Breast epithelium (tissue), 4 donors: Measurements from ENCODE around the gene ACAP2. TPM values are rescaled to one million over a fixed set of nuclear protein-coding genes. Genes with fewer than 3 reads are reported as not detected.
"Not testable (repeated sequence)": the region's sequence is repeated elsewhere in the genome, so short reads cannot be mapped to it uniquely, and the experiment has no call there.

Experiments used
- DNase-seq, 2 donors: peaks; one replicate each; pipeline ENCODE4 v3.0.0-alpha.2; 2019; ENCODE audit warnings: low spot score in 2 of 2
- H3K27ac ChIP-seq, 2 donors: fragments of 200-600 bp; sonication (generic) in 1 of 2; one replicate each; pipeline ENCODE4 v1.5.1; 2016 to 2019; ENCODE audit warnings: mild to moderate bottlenecking in 1 of 2
- H3K27me3 ChIP-seq, 2 donors: fragments of 200-600 bp; sonication (generic) in 1 of 2; one replicate each; pipeline versions ENCODE4 v1.5.1 to v1.6.0; 2017 to 2019; ENCODE audit warnings: control low read depth in 1 of 2, mild to moderate bottlenecking in 1 of 2
- H3K36me3 ChIP-seq: fragments of 200-600 bp; one replicate; pipeline ENCODE4 v1.5.1; 2019
- H3K4me1 ChIP-seq, 2 donors: fragments of 200-600 bp; sonication (generic); one replicate each; pipeline ENCODE4 v1.5.1; 2016 to 2019; ENCODE audit warnings: control low read depth in 1 of 2
- H3K4me3 ChIP-seq, 3 donors: fragments of 200-600 bp; sonication (generic); 1 replicate in 2 of 3; 2 replicates in 1 of 3; pipeline ENCODE4 v1.5.1; 2016 to 2019; ENCODE audit warnings: mild to moderate bottlenecking in 3 of 3, moderate library complexity in 2 of 3
- H3K9me3 ChIP-seq, 2 donors: fragments of 200-600 bp; sonication (generic) in 1 of 2; one replicate each; pipeline ENCODE4 v1.5.1; 2016 to 2019; ENCODE audit warnings: control low read depth in 1 of 2
- CTCF ChIP-seq, 3 donors: fragments of 450-650 bp; IDR thresholded peaks; one replicate each; pipeline ENCODE4 v1.5.1; 2016 to 2017; ENCODE audit warnings: antibody characterized with exemption in 3 of 3, mild to moderate bottlenecking in 3 of 3, moderate library complexity in 3 of 3
- POLR2A ChIP-seq: fragments of 450-650 bp; IDR thresholded peaks from one replicate; pipeline ENCODE4 v1.6.1; 2016; ENCODE audit warnings: antibody characterized with exemption, mild to moderate bottlenecking, moderate library complexity
- POLR2AphosphoS5 ChIP-seq, 3 donors: sonication (generic); formaldehyde crosslinking; IDR thresholded peaks; one replicate each; pipeline ENCODE4 v1.6.1; 2017; ENCODE audit warnings: antibody characterized with exemption in 3 of 3
- intact Hi-C: fragments of 100-400 bp; cut with DNase I; formaldehyde crosslinking; loops from one replicate; pipeline ENCODE4 v1.15.1; 2023; ENCODE audit warnings: low total_unique reads
- total RNA-seq, 3 donors: library from RNA; depleted of rRNA; stranded (reverse); fragments of >200 nt; gene quantifications; one replicate each; pipeline ENCODE4 v1.1.0, GENCODE V29; 2016

ACAP2 gene
- total RNA-seq, 3 donors from 2014 or later: 60.0 to 87.1 (median 63.0) TPM

- intact Hi-C loops: no loop called here
- Histone ChIP-seq H3K4me1 (no peaks in the 10 kb centered on the region), H3K27me3 (no peaks in the 10 kb centered on the region), H3K4me3 (no peak overlapping the region), H3K27ac (no peak overlapping the region), H3K9me3 (no peaks in the 10 kb centered on the region), H3K36me3 (no peaks in the 10 kb centered on the region)
- TF ChIP-seq CTCF (IDR thresholded peaks at IDR 0.05) (no peak), POLR2A (no peak), POLR2AphosphoS5 (IDR thresholded peaks at IDR 0.05) (no peak)
- DNase-seq: no peak
Measured at GRCh38 chr3:195302431-195302830, 140.4 kb downstream of the ACAP2 start.

GRCh38 chr3:195297446-195297845 is 145.4 kb downstream of the ACAP2 start:
- no peak overlapping the region for H3K4me3 ChIP-seq
- no peaks in the 10 kb centered on the region for H3K27me3 ChIP-seq
- intact Hi-C loops: no loop called here
- no peak overlapping the region for H3K27ac ChIP-seq
- no peaks in the 10 kb centered on the region for H3K36me3 ChIP-seq
- H3K4me1 ChIP-seq: no peaks in the 10 kb centered on the region
- TF ChIP-seq POLR2A: no peak
- no peak for TF ChIP-seq CTCF (IDR thresholded peaks at IDR 0.05)
- no peak for TF ChIP-seq POLR2AphosphoS5 (IDR thresholded peaks at IDR 0.05)
- no peaks in the 10 kb centered on the region for H3K9me3 ChIP-seq
- no peak for DNase-seq

GRCh38 chr3:195296662-195297061 is 146.2 kb downstream of the ACAP2 start:
- TF ChIP-seq POLR2AphosphoS5 (IDR thresholded peaks at IDR 0.05) (no peak), CTCF (IDR thresholded peaks at IDR 0.05) (no peak), POLR2A (no peak)
- no peaks in the 10 kb centered on the region for H3K27me3 ChIP-seq
- DNase-seq: no peak
- no peaks in the 10 kb centered on the region for H3K9me3 ChIP-seq
- H3K4me3 ChIP-seq: no peak overlapping the region
- intact Hi-C loops: no loop called here
- H3K4me1 ChIP-seq: no peaks in the 10 kb centered on the region
- no peak overlapping the region for H3K27ac ChIP-seq
- H3K36me3 ChIP-seq: no peaks in the 10 kb centered on the region

GRCh38 chr3:195291121-195291520 is 151.7 kb downstream of the ACAP2 start:
- TF ChIP-seq CTCF (IDR thresholded peaks at IDR 0.05) (no peak), POLR2A (no peak), POLR2AphosphoS5 (IDR thresholded peaks at IDR 0.05) (no peak)

GRCh38 chr3:195290643-195291042 is 152.2 kb downstream of the ACAP2 start:
- H3K4me3 ChIP-seq, H3K27me3 ChIP-seq, H3K4me1 ChIP-seq, H3K36me3 ChIP-seq, H3K27ac ChIP-seq, H3K9me3 ChIP-seq, DNase-seq, intact Hi-C loops: not testable (repeated sequence)

More at GRCh38 chr3:195291121-195291520, 151.7 kb downstream of the ACAP2 start:
- no peak overlapping the region for H3K4me3 ChIP-seq
- intact Hi-C loops: no loop called here
- H3K27ac ChIP-seq: no peak overlapping the region
- H3K27me3 ChIP-seq: no peaks in the 10 kb centered on the region
- no peaks in the 10 kb centered on the region for H3K9me3 ChIP-seq
- no peaks in the 10 kb centered on the region for H3K4me1 ChIP-seq
- no peaks in the 10 kb centered on the region for H3K36me3 ChIP-seq
- DNase-seq: no peak
